ENCODE results near the gene SERPINA10.

DNA sequence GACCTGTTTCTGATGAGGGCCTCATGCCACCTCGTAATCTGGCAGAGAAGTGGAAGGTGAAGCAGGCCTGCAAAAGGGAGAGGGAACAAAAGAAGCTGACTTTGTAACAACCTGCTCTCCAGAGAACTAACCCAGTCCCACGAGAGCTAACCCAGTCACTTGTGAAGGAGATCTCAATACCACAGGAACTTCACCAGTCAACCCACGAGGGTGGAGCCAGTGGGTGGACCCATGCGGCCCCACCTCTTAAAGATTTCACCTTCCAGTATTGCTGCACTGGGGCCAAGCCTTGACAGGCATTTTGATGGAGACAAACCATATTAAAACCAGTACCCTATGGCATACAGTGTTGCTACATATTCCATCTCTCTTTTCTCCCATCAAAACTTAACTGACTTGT is 55.1 kb downstream of the SERPINA10 start:
- TF ChIP-seq, protein P1, sequence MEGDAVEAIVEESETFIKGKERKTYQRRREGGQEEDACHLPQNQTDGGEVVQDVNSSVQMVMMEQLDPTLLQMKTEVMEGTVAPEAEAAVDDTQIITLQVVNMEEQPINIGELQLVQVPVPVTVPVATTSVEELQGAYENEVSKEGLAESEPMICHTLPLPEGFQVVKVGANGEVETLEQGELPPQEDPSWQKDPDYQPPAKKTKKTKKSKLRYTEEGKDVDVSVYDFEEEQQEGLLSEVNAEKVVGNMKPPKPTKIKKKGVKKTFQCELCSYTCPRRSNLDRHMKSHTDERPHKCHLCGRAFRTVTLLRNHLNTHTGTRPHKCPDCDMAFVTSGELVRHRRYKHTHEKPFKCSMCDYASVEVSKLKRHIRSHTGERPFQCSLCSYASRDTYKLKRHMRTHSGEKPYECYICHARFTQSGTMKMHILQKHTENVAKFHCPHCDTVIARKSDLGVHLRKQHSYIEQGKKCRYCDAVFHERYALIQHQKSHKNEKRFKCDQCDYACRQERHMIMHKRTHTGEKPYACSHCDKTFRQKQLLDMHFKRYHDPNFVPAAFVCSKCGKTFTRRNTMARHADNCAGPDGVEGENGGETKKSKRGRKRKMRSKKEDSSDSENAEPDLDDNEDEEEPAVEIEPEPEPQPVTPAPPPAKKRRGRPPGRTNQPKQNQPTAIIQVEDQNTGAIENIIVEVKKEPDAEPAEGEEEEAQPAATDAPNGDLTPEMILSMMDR (conservative IDR thresholded peaks at IDR 0.05; ENCODE audit: low read length), result no peak
- no peak for TF ChIP-seq EZH2phosphoT487 (IDR thresholded peaks at IDR 0.05; ENCODE audit: borderline replicate concordance, low read depth, low read length)

Measured in OCI-LY7 (cell line).